WTC11 (cell line): ENCODE results near the gene PALD1. TPM values are rescaled to one million over a fixed set of nuclear protein-coding genes. Genes with fewer than 3 reads are reported as not detected.
A peak's percentile ranks its signal among the peaks of the same experiment; 100 is the strongest.

Source experiments
- ATAC-seq: fragments of 200-7000 bp; cut with Tn5 transposase; 2 replicates; pipeline ENCODE4 v1.10.0; 2021; ENCODE audit warnings: mild to moderate bottlenecking, moderate library complexity
- CTCF ChIA-PET: fragments of 300-600 bp; sonication (Branson Sonifier 250); formaldehyde crosslinking; loops from one replicate; lab custom pipeline; 2021; ENCODE audit warnings: antibody characterized with exemption; lab: Charles Lee
- POLR2A ChIA-PET: fragments of 350-600 bp; sonication (Branson Sonifier 250); formaldehyde crosslinking; loops from one replicate; lab custom pipeline; 2021; ENCODE audit warnings: antibody characterized with exemption; lab: Charles Lee
- DNase-seq: peaks from one replicate; pipeline ENCODE4 v3.0.0; 2021; ENCODE audit warnings: low spot score
- H3K27ac Mint-ChIP-seq: 2 replicates; pipeline ENCODE4 v1.8.0; 2021; ENCODE audit warnings: mixed read lengths
- H3K27me3 Mint-ChIP-seq: 2 replicates; pipeline ENCODE4 v1.8.0; 2021; ENCODE audit warnings: low read depth, mild to moderate bottlenecking, moderate library complexity, mixed read lengths
- H3K36me3 Mint-ChIP-seq: 2 replicates; pipeline ENCODE4 v1.8.0; 2021; ENCODE audit warnings: mixed read lengths
- H3K4me1 Mint-ChIP-seq: 2 replicates; pipeline ENCODE4 v1.8.0; 2022; ENCODE audit warnings: mixed read lengths
- H3K4me3 Mint-ChIP-seq: 2 replicates; pipeline ENCODE4 v1.8.0; 2021; ENCODE audit warnings: mild to moderate bottlenecking, moderate library complexity, mixed read lengths
- H3K9me3 Mint-ChIP-seq: 2 replicates; pipeline ENCODE4 v1.8.0; 2021; ENCODE audit warnings: mixed read lengths
- CREB1 ChIP-seq: sonication (generic); formaldehyde crosslinking; IDR thresholded peaks from 2 replicates; pipeline ENCODE4 v1.8.0; 2023; ENCODE audit warnings: mild to moderate bottlenecking, missing genetic modification reagents
- EMX1 ChIP-seq: fragments of 250-450 bp; sonication (Bioruptor Pico); IDR thresholded peaks from 2 replicates; pipeline ENCODE4 v1.8.0; 2021; ENCODE audit warnings: mild to moderate bottlenecking
- ESRRA ChIP-seq: sonication (generic); formaldehyde crosslinking; IDR thresholded peaks from 2 replicates; pipeline ENCODE4 v1.8.1; 2022; ENCODE audit warnings: mild to moderate bottlenecking, missing genetic modification reagents, borderline replicate concordance
- ETV6 ChIP-seq: sonication (generic); formaldehyde crosslinking; IDR thresholded peaks from 2 replicates; pipeline ENCODE4 v1.8.1; 2022; ENCODE audit warnings: mild to moderate bottlenecking, missing genetic modification reagents
- GTF2I ChIP-seq: fragments of 250-450 bp; sonication (Bioruptor Pico); conservative IDR thresholded peaks from 2 replicates; pipeline ENCODE4 v1.4.0; 2021; ENCODE audit warnings: mild to moderate bottlenecking
- MAX ChIP-seq: sonication (generic); formaldehyde crosslinking; IDR thresholded peaks from 2 replicates; pipeline ENCODE4 v1.8.0; 2022; ENCODE audit warnings: mild to moderate bottlenecking, missing genetic modification reagents
- NFATC4 ChIP-seq: fragments of 250-450 bp; sonication (Bioruptor Pico); IDR thresholded peaks from 2 replicates; pipeline ENCODE4 v1.9.0; 2021; ENCODE audit warnings: mild to moderate bottlenecking
- SMAD4 ChIP-seq: sonication (generic); formaldehyde crosslinking; IDR thresholded peaks from 2 replicates; pipeline ENCODE4 v1.8.0; 2022; ENCODE audit warnings: mild to moderate bottlenecking, missing genetic modification reagents
- SP1 ChIP-seq: sonication (generic); formaldehyde crosslinking; conservative IDR thresholded peaks from 2 replicates; pipeline ENCODE4 v1.8.1; 2022; ENCODE audit warnings: missing genetic modification reagents
- TCF7 ChIP-seq: sonication (generic); formaldehyde crosslinking; IDR thresholded peaks from 2 replicates; pipeline ENCODE4 v1.8.0; 2022; ENCODE audit warnings: mild to moderate bottlenecking, low read depth, missing genetic modification reagents, moderate library complexity
- USF1 ChIP-seq: sonication (generic); formaldehyde crosslinking; IDR thresholded peaks from 2 replicates; pipeline ENCODE4 v1.8.0; 2022; ENCODE audit warnings: mild to moderate bottlenecking, missing genetic modification reagents
- USF2 ChIP-seq: sonication (generic); formaldehyde crosslinking; IDR thresholded peaks from 2 replicates; pipeline ENCODE4 v1.8.1; 2023; ENCODE audit warnings: mild to moderate bottlenecking, missing genetic modification reagents, moderate library complexity
- ZNF138 ChIP-seq: sonication (generic); formaldehyde crosslinking; conservative IDR thresholded peaks from 2 replicates; pipeline ENCODE4 v1.8.1; 2022; ENCODE audit warnings: mild to moderate bottlenecking, moderate library complexity, missing genetic modification reagents
- ZNF232 ChIP-seq: sonication (generic); formaldehyde crosslinking; IDR thresholded peaks from 2 replicates; pipeline ENCODE4 v1.8.0; 2022; ENCODE audit warnings: mild to moderate bottlenecking, missing genetic modification reagents
- ZNF317 ChIP-seq: sonication (generic); formaldehyde crosslinking; IDR thresholded peaks from 2 replicates; pipeline ENCODE4 v1.8.1; 2023; ENCODE audit warnings: low read depth, mild to moderate bottlenecking, moderate library complexity, missing genetic modification reagents, borderline replicate concordance
- ZNF416 ChIP-seq: fragments of 250-450 bp; sonication (Bioruptor Pico); IDR thresholded peaks from 2 replicates; pipeline ENCODE4 v1.9.0; 2021; ENCODE audit warnings: mild to moderate bottlenecking, inconsistent platforms
- ZNF423 ChIP-seq: fragments of 250-450 bp; sonication (Bioruptor Pico); IDR thresholded peaks from 2 replicates; pipeline ENCODE4 v2.1.2; 2022; ENCODE audit warnings: mild to moderate bottlenecking, moderate library complexity
- total RNA-seq: library from RNA; stranded (reverse); gene quantifications from 3 replicates; pipeline ENCODE4 v1.2.3, GENCODE V29; 2021
- TF ChIP-seq, protein P1 (sequence below): fragments of 250-450 bp; sonication (Bioruptor Pico); IDR thresholded peaks from 2 replicates; pipeline ENCODE4 v1.8.0; 2021; ENCODE audit warnings: mild to moderate bottlenecking
- TF ChIP-seq, protein P2 (sequence below): sonication (generic); formaldehyde crosslinking; IDR thresholded peaks from 2 replicates; pipeline ENCODE4 v1.8.0; 2023; ENCODE audit warnings: missing genetic modification reagents, mild to moderate bottlenecking, borderline replicate concordance
- TF ChIP-seq, protein P3 (sequence below): sonication (generic); formaldehyde crosslinking; conservative IDR thresholded peaks from 2 replicates; pipeline ENCODE4 v1.8.1; 2022; ENCODE audit warnings: mild to moderate bottlenecking, missing genetic modification reagents
- TF ChIP-seq, protein P4 (sequence below): sonication (generic); formaldehyde crosslinking; IDR thresholded peaks from 2 replicates; pipeline ENCODE4 v1.8.0; 2023; ENCODE audit warnings: missing genetic modification reagents

Gene PALD1
- total RNA-seq, 1 experiment from 2014 or later = 43.6 TPM

DNA sequence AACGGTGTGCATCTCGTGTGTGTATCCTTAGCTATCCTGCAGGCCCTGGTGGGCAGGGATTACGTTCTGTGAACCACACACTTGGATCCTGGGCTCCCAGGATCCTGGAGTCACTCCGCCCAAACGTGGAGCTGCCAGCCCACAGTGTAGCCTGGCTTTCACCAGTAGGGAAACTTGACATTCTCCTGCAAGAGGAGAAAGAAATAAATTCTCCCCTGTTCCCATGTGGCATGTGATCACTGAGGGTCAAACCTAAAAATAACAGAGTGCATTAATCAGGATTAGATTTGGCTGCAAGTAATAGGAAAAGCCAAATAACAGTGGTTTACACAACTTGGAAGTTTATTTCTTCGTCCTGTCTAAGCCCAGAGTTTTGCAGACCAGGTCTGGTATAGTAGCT is 32.3 kb downstream of the PALD1 start:
- ChIA-PET CTCF (interaction anchor here (1.0 kb wide), 1 partner anchor 32 kb away, joined by 3 read pairs; the partner anchor contains the start of gene PALD1), POLR2A (interaction anchor here (0.6 kb wide), 1 partner anchor 26 kb away, joined by 3 read pairs; no protein-coding TSS in a partner anchor)
- Mint-ChIP-seq H3K27me3 (no peaks in the 10 kb centered on the region), H3K9me3 (no peaks in the 10 kb centered on the region), H3K36me3 (no peaks in the 10 kb centered on the region), H3K4me1 (peaks cover 57% of the 10 kb centered on the region), H3K27ac (peak overlapping the region; percentile 60), H3K4me3 (no peak overlapping the region)
- no peak for TF ChIP-seq ETV6 (CRISPR knock-in tag)
- no peak for TF ChIP-seq ZNF317
- no peak for TF ChIP-seq CREB1 (CRISPR knock-in tag)
- no peak for TF ChIP-seq ZNF416 (CRISPR knock-in tag)
- no peak for TF ChIP-seq SMAD4 (CRISPR knock-in tag)
- TF ChIP-seq USF1 = no peak
- no peak for TF ChIP-seq TCF7 (CRISPR knock-in tag)
- TF ChIP-seq NFATC4 (CRISPR knock-in tag) = no peak
- ATAC-seq = no peak
- DNase-seq = no peak

GRCh38 chr10:70512149-70512639 is 33.6 kb downstream of the PALD1 start:
- no peak overlapping the region for H3K4me3 Mint-ChIP-seq
- no peaks in the 10 kb centered on the region for H3K9me3 Mint-ChIP-seq
- H3K4me1 Mint-ChIP-seq = peaks cover 57% of the 10 kb centered on the region
- DNase-seq = no peak
- no peaks in the 10 kb centered on the region for H3K36me3 Mint-ChIP-seq
- POLR2A ChIA-PET = no interaction called here
- TF ChIP-seq, protein P1, sequence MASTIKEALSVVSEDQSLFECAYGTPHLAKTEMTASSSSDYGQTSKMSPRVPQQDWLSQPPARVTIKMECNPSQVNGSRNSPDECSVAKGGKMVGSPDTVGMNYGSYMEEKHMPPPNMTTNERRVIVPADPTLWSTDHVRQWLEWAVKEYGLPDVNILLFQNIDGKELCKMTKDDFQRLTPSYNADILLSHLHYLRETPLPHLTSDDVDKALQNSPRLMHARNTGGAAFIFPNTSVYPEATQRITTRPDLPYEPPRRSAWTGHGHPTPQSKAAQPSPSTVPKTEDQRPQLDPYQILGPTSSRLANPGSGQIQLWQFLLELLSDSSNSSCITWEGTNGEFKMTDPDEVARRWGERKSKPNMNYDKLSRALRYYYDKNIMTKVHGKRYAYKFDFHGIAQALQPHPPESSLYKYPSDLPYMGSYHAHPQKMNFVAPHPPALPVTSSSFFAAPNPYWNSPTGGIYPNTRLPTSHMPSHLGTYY (CRISPR knock-in tag) = no peak
- TF ChIP-seq USF2 = peak; percentile 52; the same call in 1 of the 2 replicates
- no peak for TF ChIP-seq GTF2I
- TF ChIP-seq, all 79 proteins: peak for 1
- ATAC-seq = no peak; the same call in 1 of the 2 replicates
- CTCF ChIA-PET = interaction anchor here (0.7 to 1.3 kb wide), 5 partner anchors 18 to 147 kb away, joined by 3 to 4 read pairs (median 3); no protein-coding TSS in a partner anchor
- peak overlapping the region; percentile 51 for H3K27ac Mint-ChIP-seq
- no peaks in the 10 kb centered on the region for H3K27me3 Mint-ChIP-seq

DNA sequence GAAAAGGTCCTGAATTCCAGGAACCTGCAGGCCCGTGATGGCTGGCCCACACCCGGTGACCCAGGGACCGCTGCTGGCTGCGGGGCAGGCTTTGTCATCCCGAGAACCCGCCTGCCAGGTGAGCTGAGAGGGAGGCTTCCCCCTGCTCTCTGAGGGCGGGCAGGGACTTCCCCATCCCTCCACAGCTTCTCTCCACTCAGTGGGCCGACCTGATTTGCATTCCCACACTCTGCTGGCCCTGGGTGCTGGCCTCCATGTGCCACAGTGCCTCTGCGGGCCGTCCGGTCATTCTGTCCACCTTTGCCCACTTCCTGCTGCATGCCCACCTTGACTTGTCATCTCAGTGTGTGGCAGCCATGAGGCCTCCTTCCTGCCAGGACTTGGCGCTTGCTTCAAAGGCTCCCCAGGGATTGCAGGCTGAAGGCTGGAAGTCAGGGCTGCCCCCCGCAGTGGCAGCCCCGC is 35.3 kb downstream of the PALD1 start:
- ATAC-seq (peak; percentile 53), DNase-seq (peak; percentile 34)
- no peaks in the 10 kb centered on the region for H3K27me3 Mint-ChIP-seq
- no peak overlapping the region for H3K27ac Mint-ChIP-seq
- H3K36me3 Mint-ChIP-seq = no peaks in the 10 kb centered on the region
- ChIA-PET CTCF (interaction anchor here (1.4 to 2.1 kb wide), 2 partner anchors 20 to 52 kb away, joined by 3 to 8 read pairs; no protein-coding TSS in a partner anchor), POLR2A (interaction anchor here (1.2 kb wide), 1 partner anchor 58 kb away, joined by 3 read pairs; no protein-coding TSS in a partner anchor)
- TF ChIP-seq EMX1 (CRISPR knock-in tag) = no peak
- 0 out of 2 replicates have a peak, but pooled peaks have one; percentile 13 for TF ChIP-seq SP1 (CRISPR knock-in tag)
- TF ChIP-seq CREB1 (CRISPR knock-in tag) = 0 out of 2 replicates have a peak, but pooled peaks have one; percentile 32
- TF ChIP-seq ZNF138 (CRISPR knock-in tag) = 0 out of 2 replicates have a peak, but pooled peaks have one; percentile 45
- H3K9me3 Mint-ChIP-seq = no peaks in the 10 kb centered on the region
- H3K4me3 Mint-ChIP-seq = no peak overlapping the region
- H3K4me1 Mint-ChIP-seq = peaks cover 46% of the 10 kb centered on the region

GRCh38 chr10:70514591-70514990 is 36.0 kb downstream of the PALD1 start:
- Mint-ChIP-seq H3K36me3 (no peaks in the 10 kb centered on the region), H3K9me3 (no peaks in the 10 kb centered on the region), H3K27ac (peak overlapping the region; percentile 76), H3K4me3 (no peak overlapping the region), H3K4me1 (peaks cover 40% of the 10 kb centered on the region), H3K27me3 (no peaks in the 10 kb centered on the region)
- POLR2A ChIA-PET = no interaction called here
- CTCF ChIA-PET = interaction anchor here (2.1 kb wide), 1 partner anchor 53 kb away, joined by 8 read pairs; no protein-coding TSS in a partner anchor
- no peak for ATAC-seq
- DNase-seq = no peak
- TF ChIP-seq SP1 (CRISPR knock-in tag) = no peak
- TF ChIP-seq, protein P2, sequence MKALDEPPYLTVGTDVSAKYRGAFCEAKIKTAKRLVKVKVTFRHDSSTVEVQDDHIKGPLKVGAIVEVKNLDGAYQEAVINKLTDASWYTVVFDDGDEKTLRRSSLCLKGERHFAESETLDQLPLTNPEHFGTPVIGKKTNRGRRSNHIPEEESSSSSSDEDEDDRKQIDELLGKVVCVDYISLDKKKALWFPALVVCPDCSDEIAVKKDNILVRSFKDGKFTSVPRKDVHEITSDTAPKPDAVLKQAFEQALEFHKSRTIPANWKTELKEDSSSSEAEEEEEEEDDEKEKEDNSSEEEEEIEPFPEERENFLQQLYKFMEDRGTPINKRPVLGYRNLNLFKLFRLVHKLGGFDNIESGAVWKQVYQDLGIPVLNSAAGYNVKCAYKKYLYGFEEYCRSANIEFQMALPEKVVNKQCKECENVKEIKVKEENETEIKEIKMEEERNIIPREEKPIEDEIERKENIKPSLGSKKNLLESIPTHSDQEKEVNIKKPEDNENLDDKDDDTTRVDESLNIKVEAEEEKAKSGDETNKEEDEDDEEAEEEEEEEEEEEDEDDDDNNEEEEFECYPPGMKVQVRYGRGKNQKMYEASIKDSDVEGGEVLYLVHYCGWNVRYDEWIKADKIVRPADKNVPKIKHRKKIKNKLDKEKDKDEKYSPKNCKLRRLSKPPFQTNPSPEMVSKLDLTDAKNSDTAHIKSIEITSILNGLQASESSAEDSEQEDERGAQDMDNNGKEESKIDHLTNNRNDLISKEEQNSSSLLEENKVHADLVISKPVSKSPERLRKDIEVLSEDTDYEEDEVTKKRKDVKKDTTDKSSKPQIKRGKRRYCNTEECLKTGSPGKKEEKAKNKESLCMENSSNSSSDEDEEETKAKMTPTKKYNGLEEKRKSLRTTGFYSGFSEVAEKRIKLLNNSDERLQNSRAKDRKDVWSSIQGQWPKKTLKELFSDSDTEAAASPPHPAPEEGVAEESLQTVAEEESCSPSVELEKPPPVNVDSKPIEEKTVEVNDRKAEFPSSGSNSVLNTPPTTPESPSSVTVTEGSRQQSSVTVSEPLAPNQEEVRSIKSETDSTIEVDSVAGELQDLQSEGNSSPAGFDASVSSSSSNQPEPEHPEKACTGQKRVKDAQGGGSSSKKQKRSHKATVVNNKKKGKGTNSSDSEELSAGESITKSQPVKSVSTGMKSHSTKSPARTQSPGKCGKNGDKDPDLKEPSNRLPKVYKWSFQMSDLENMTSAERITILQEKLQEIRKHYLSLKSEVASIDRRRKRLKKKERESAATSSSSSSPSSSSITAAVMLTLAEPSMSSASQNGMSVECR (CRISPR knock-in tag) = no peak
- TF ChIP-seq ESRRA (CRISPR knock-in tag) = no peak
- TF ChIP-seq, protein P3, sequence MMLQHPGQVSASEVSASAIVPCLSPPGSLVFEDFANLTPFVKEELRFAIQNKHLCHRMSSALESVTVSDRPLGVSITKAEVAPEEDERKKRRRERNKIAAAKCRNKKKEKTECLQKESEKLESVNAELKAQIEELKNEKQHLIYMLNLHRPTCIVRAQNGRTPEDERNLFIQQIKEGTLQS (CRISPR knock-in tag) = no peak
- no peak for TF ChIP-seq ZNF423 (CRISPR knock-in tag)
- TF ChIP-seq ZNF232 (CRISPR knock-in tag) = no peak
- TF ChIP-seq, protein P4, sequence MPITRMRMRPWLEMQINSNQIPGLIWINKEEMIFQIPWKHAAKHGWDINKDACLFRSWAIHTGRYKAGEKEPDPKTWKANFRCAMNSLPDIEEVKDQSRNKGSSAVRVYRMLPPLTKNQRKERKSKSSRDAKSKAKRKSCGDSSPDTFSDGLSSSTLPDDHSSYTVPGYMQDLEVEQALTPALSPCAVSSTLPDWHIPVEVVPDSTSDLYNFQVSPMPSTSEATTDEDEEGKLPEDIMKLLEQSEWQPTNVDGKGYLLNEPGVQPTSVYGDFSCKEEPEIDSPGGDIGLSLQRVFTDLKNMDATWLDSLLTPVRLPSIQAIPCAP (CRISPR knock-in tag) = no peak
- TF ChIP-seq MAX (CRISPR knock-in tag) = no peak
